Epithelial cell of esophagus (primary cell): ENCODE data around the gene USE1.
A peak's percentile ranks its signal among the peaks of the same experiment; 100 is the strongest.

Experiments
- DNase-seq: peaks from one replicate; pipeline ENCODE4 v3.0.0; 2010; ENCODE audit warnings: low read depth
- H3K4me3 ChIP-seq: 2 replicates; pipeline ENCODE4 v1.5.1; 2011; ENCODE audit warnings: mild to moderate bottlenecking, low read length, control low read depth
- TF ChIP-seq, protein P1 (sequence below): IDR thresholded peaks from 2 replicates; pipeline ENCODE4 v1.5.1; 2011; ENCODE audit warnings: low read depth, mild to moderate bottlenecking, low read length, control low read depth, inconsistent platforms; ENCODE audit not compliant: insufficient read depth; ENCODE audit errors: missing control alignments

USE1 gene

DNA sequence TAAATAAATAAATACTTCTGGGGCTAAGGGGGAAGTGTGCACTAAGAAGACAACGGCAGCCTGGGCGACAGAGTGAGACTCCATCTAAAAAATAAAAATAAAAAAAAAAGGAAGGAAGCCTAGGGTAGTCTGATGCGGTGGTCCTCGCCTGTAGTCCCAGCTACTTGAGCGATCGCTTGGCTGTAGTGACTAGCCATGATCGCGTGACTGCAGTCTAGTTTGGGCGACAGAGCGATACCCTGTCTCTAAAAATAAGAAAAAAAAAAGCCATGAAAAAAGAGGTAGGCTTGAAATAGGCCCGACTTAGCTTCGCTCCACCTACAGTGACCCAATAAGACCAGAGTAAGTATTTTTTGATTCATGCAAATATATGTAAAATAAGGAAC is 51.4 kb downstream of the USE1 start:
- DNase-seq, result no peak
- H3K4me3 ChIP-seq, result no peak overlapping the region

DNA sequence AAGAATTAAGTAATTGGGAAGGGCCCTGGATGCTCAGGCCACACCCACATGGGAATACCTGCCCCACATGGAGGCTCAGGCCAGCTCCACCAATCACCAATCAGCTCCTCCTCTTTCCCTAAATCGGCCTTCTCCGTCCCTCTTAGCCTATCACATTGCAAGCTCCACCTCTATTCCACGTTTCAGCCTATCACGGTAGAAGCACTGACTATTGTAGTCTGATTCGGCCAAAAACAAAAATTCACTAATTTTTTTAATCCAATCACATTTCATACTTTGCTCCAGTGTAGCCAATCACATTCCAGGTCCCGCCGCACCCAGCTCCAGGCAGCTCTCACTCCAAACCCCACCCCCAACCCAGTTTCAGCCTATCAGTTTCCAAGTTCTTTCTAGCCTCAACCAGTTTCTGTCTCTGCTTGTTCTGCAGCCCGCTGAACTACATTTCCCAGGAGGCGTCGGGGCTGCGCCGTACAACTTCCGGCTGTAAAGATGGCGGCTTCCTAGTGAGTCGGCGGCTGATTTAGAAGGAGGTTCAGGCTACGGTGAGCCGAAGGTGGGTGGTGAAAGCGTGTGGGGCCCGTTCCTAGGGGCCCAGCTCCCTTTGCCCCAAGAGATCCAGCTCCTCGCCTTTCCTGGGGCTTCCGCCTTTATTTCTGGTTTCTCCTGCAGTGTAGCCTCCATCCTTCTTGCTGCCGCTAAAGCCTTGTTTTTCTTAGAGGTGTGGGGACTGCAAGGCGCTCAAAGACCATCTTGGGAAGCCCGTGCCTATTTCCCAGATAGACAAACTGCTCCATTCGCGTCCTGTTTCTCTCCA is 52.0 kb downstream of the USE1 start, which contains the start of gene BABAM1:
Gene BABAM1, plus strand, starts transcription at position 469 of the 814 bp plus-strand sequence. CDS start 1,364 bp downstream, outside the sequence.
- TF ChIP-seq, protein P1, sequence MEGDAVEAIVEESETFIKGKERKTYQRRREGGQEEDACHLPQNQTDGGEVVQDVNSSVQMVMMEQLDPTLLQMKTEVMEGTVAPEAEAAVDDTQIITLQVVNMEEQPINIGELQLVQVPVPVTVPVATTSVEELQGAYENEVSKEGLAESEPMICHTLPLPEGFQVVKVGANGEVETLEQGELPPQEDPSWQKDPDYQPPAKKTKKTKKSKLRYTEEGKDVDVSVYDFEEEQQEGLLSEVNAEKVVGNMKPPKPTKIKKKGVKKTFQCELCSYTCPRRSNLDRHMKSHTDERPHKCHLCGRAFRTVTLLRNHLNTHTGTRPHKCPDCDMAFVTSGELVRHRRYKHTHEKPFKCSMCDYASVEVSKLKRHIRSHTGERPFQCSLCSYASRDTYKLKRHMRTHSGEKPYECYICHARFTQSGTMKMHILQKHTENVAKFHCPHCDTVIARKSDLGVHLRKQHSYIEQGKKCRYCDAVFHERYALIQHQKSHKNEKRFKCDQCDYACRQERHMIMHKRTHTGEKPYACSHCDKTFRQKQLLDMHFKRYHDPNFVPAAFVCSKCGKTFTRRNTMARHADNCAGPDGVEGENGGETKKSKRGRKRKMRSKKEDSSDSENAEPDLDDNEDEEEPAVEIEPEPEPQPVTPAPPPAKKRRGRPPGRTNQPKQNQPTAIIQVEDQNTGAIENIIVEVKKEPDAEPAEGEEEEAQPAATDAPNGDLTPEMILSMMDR, result peak; percentile 1
- DNase-seq, result peak; percentile 99
- H3K4me3 ChIP-seq, result peak within 1 kb of the TSS; percentile 99

More for the DNA sequence above, 51.4 kb downstream of the USE1 start:
- TF ChIP-seq, protein P1, result no peak

DNA sequence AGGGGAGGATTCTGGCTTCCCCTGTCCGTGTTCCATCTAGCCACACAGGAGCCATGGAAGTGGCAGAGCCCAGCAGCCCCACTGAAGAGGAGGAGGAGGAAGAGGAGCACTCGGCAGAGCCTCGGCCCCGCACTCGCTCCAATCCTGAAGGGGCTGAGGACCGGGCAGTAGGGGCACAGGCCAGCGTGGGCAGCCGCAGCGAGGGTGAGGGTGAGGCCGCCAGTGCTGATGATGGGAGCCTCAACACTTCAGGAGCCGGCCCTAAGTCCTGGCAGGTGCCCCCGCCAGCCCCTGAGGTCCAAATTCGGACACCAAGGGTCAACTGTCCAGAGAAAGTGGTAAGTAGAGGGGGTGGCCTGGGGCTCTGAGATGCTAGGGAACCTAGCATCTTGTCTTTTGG is 53.6 kb downstream of the USE1 start:
- H3K4me3 ChIP-seq, result no peak overlapping the region
- no peak for DNase-seq
- TF ChIP-seq, protein P1, result no peak
